Activated T-cell treated with anti-CD3 and anti-CD28 coated beads for 1 hour (primary cell): ENCODE measurements around the gene FAM13C.
"Not testable (repeated sequence)": the region's sequence is repeated elsewhere in the genome, so short reads cannot be mapped to it uniquely, and the experiment has no call there.

Experiments used
- DNase-seq: peaks from one replicate; pipeline ENCODE4 v3.0.0-alpha.2; 2020; ENCODE audit warnings: low read depth

The FAM13C gene

GRCh38 chr10:59362144-59362958 is at the start of gene FAM13C:
FAM13C (minus strand) TSS chr10:59362549; CDS start chr10:59362460, 89 bp downstream.
- DNase-seq = no peak

GRCh38 chr10:59405235-59405634 is 42.9 kb upstream of the FAM13C start:
- no peak for DNase-seq

- DNase-seq = no peak
Measured at GRCh38 chr10:59400214-59400613, 37.9 kb upstream of the FAM13C start.

GRCh38 chr10:59399329-59399728 is 37.0 kb upstream of the FAM13C start:
- DNase-seq = not testable (repeated sequence)

- no peak for DNase-seq
Measured at GRCh38 chr10:59397961-59398360, 35.6 kb upstream of the FAM13C start.

- no peak for DNase-seq
Measured at GRCh38 chr10:59395984-59396383, 33.6 kb upstream of the FAM13C start.

- no peak for DNase-seq
Measured at GRCh38 chr10:59393349-59393748, 31.0 kb upstream of the FAM13C start.

GRCh38 chr10:59391060-59391459 is 28.7 kb upstream of the FAM13C start:
- DNase-seq = no peak

- DNase-seq = no peak
Measured at GRCh38 chr10:59388671-59388976, 26.3 kb upstream of the FAM13C start.

- no peak for DNase-seq
Measured at GRCh38 chr10:59387951-59388670, 25.8 kb upstream of the FAM13C start.

- no peak for DNase-seq
Measured at GRCh38 chr10:59384761-59385160, 22.4 kb upstream of the FAM13C start.

- no peak for DNase-seq
Measured at GRCh38 chr10:59383908-59384307, 21.6 kb upstream of the FAM13C start.

- DNase-seq = no peak
Measured at GRCh38 chr10:59383436-59383835, 21.1 kb upstream of the FAM13C start.

- no peak for DNase-seq
Measured at GRCh38 chr10:59382831-59383295, 20.5 kb upstream of the FAM13C start.

- DNase-seq = no peak
Measured at GRCh38 chr10:59381687-59382086, 19.3 kb upstream of the FAM13C start.

- DNase-seq = no peak
Measured at GRCh38 chr10:59376846-59377245, 14.5 kb upstream of the FAM13C start.

GRCh38 chr10:59375990-59376389 is 13.6 kb upstream of the FAM13C start:
- DNase-seq = no peak

- no peak for DNase-seq
Measured at GRCh38 chr10:59374916-59375315, 12.6 kb upstream of the FAM13C start.

GRCh38 chr10:59373071-59373470 is 10.7 kb upstream of the FAM13C start:
- no peak for DNase-seq

- DNase-seq = no peak
Measured at GRCh38 chr10:59372543-59372942, 10.2 kb upstream of the FAM13C start.

GRCh38 chr10:59366290-59366689 is 3.9 kb upstream of the FAM13C start:
- DNase-seq = no peak

- DNase-seq = no peak
Measured at GRCh38 chr10:59363446-59363958, 1.2 kb upstream of the FAM13C start.

GRCh38 chr10:59362959-59363381 is 621 bp upstream of the FAM13C start:
- no peak for DNase-seq
